HEK293T (cell line): ENCODE results near the gene SNAI1.

Experiments
- BHLHE40 ChIP-seq: fragments of 450-650 bp; IDR thresholded peaks from 2 replicates; pipeline ENCODE4 v1.6.1; 2016; ENCODE audit warnings: mild to moderate bottlenecking, moderate library complexity, borderline replicate concordance
- ELF4 ChIP-seq: fragments of 450-650 bp; IDR thresholded peaks from 2 replicates; pipeline ENCODE4 v1.6.1; 2017; ENCODE audit warnings: antibody characterized with exemption
- FOXA1 ChIP-seq: fragments of 450-650 bp; IDR thresholded peaks from 2 replicates; pipeline ENCODE4 v1.6.1; 2016; ENCODE audit warnings: mild to moderate bottlenecking
- FOXK2 ChIP-seq: fragments of 450-650 bp; IDR thresholded peaks from 2 replicates; pipeline ENCODE4 v1.6.1; 2016; ENCODE audit warnings: mild to moderate bottlenecking
- HDGF ChIP-seq: fragments of 450-650 bp; IDR thresholded peaks from 2 replicates; pipeline ENCODE4 v1.6.1; 2017; ENCODE audit warnings: antibody characterized with exemption, borderline replicate concordance
- L3MBTL2 ChIP-seq: fragments of 450-650 bp; conservative IDR thresholded peaks from 2 replicates; pipeline ENCODE4 v1.6.1; 2016; ENCODE audit warnings: mild to moderate bottlenecking
- LEF1 ChIP-seq: fragments of 450-650 bp; IDR thresholded peaks from 2 replicates; pipeline ENCODE4 v1.6.1; 2017; ENCODE audit warnings: mild to moderate bottlenecking, borderline replicate concordance
- NFRKB ChIP-seq: fragments of 450-650 bp; IDR thresholded peaks from 2 replicates; pipeline ENCODE4 v1.6.1; 2016; ENCODE audit warnings: mild to moderate bottlenecking, moderate library complexity
- SUZ12 ChIP-seq: fragments of 450-650 bp; IDR thresholded peaks from 2 replicates; pipeline ENCODE4 v1.6.1; 2016; ENCODE audit warnings: mild to moderate bottlenecking
- ZNF384 ChIP-seq: fragments of 450-650 bp; IDR thresholded peaks from 2 replicates; pipeline ENCODE4 v1.6.1; 2016
- TF ChIP-seq, protein P1 (sequence below): fragments of 450-650 bp; IDR thresholded peaks from 2 replicates; pipeline ENCODE4 v1.6.1; 2016

GRCh38 chr20:49942303-49942702, 40.5 kb upstream of the SNAI1 start:
- TF ChIP-seq HDGF = no peak
- TF ChIP-seq SUZ12 = no peak
- TF ChIP-seq ZNF384 = no peak
- no peak for TF ChIP-seq FOXA1
- TF ChIP-seq ELF4 = no peak
- no peak for TF ChIP-seq FOXK2
- TF ChIP-seq, protein P1, sequence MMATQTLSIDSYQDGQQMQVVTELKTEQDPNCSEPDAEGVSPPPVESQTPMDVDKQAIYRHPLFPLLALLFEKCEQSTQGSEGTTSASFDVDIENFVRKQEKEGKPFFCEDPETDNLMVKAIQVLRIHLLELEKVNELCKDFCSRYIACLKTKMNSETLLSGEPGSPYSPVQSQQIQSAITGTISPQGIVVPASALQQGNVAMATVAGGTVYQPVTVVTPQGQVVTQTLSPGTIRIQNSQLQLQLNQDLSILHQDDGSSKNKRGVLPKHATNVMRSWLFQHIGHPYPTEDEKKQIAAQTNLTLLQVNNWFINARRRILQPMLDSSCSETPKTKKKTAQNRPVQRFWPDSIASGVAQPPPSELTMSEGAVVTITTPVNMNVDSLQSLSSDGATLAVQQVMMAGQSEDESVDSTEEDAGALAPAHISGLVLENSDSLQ = no peak
- no peak for TF ChIP-seq L3MBTL2
- no peak for TF ChIP-seq LEF1
- no peak for TF ChIP-seq NFRKB
- no peak for TF ChIP-seq BHLHE40
